HG03196 (cell line): ENCODE measurements around the gene TBX20.
"Not testable (repeated sequence)": the region's sequence is repeated elsewhere in the genome, so short reads cannot be mapped to it uniquely, and the experiment has no call there.

Source experiments
- ATAC-seq: cut with Tn5 transposase; IDR thresholded peaks from one replicate; pipeline ENCODE4 v1.9.1; 2021; ENCODE audit not compliant: unreplicated experiment

The TBX20 gene

GRCh38 chr7:35167158-35167557 is 86.7 kb downstream of the TBX20 start:
- ATAC-seq: not testable (repeated sequence)

GRCh38 chr7:35161059-35161740 is 92.7 kb downstream of the TBX20 start:
- ATAC-seq: not testable (repeated sequence)
